Activated CD8-positive, alpha-beta memory T cell treated with anti-CD3 and anti-CD28 coated beads, Interleukin-2, amount 10 ng/mL, durations not matched to agents 7 days and 5 days (primary cell): Measurements from ENCODE around the gene SIX3. TPM values are rescaled to one million over a fixed set of nuclear protein-coding genes. Genes with fewer than 3 reads are reported as not detected.

Source experiments
- ATAC-seq: fragments of 150-1000 bp; cut with Tn5 transposase; one replicate; pipeline ENCODE4 v1.10.0; 2021; ENCODE audit warnings: moderate library complexity
- CTCF ChIA-PET: fragments of 350-600 bp; sonication (Branson Sonifier 250); formaldehyde crosslinking; loops from one replicate; lab custom pipeline; 2021; ENCODE audit warnings: antibody characterized with exemption; lab: Charles Lee
- DNase-seq: peaks from one replicate; pipeline ENCODE4 v3.0.0-alpha.2; 2020
- H3K27ac Mint-ChIP-seq: one replicate; pipeline ENCODE4 v1.8.0; 2021; ENCODE audit warnings: mild to moderate bottlenecking, mixed read lengths
- H3K27me3 Mint-ChIP-seq: one replicate; pipeline ENCODE4 v1.8.0; 2021; ENCODE audit warnings: mixed read lengths
- H3K36me3 Mint-ChIP-seq: one replicate; pipeline ENCODE4 v1.8.0; 2021; ENCODE audit warnings: mild to moderate bottlenecking, mixed read lengths
- H3K4me1 Mint-ChIP-seq: one replicate; pipeline ENCODE4 v1.8.0; 2021; ENCODE audit warnings: mixed read lengths
- H3K4me3 Mint-ChIP-seq: one replicate; pipeline ENCODE4 v1.8.0; 2021; ENCODE audit warnings: mild to moderate bottlenecking, moderate library complexity, mixed read lengths
- H3K9me3 Mint-ChIP-seq: one replicate; pipeline ENCODE4 v1.8.0; 2022; ENCODE audit warnings: low read depth, mixed read lengths
- total RNA-seq, 2 experiments: library from RNA; stranded (reverse); gene quantifications; one replicate each; pipeline ENCODE4 v1.2.3, GENCODE V29; 2021

SIX3 gene
- total RNA-seq, 2 experiments from 2014 or later = 0.21 TPM; not detected in 1

GRCh38 chr2:44934038-44934982 lies 7.2 kb upstream of the SIX3 start:
- ATAC-seq (no peak), DNase-seq (no peak)
- no peak overlapping the region for H3K4me3 Mint-ChIP-seq
- H3K36me3 Mint-ChIP-seq = peaks cover 5% of the 10 kb centered on the region
- H3K27ac Mint-ChIP-seq = no peak overlapping the region
- CTCF ChIA-PET = no interaction called here
- H3K4me1 Mint-ChIP-seq = peaks cover 23% of the 10 kb centered on the region
- H3K27me3 Mint-ChIP-seq = peaks cover 84% of the 10 kb centered on the region
- H3K9me3 Mint-ChIP-seq = no peaks in the 10 kb centered on the region

GRCh38 chr2:44934983-44935728 lies 6.3 kb upstream of the SIX3 start:
- Mint-ChIP-seq H3K9me3 (no peaks in the 10 kb centered on the region), H3K27ac (no peak overlapping the region), H3K36me3 (peaks cover 4% of the 10 kb centered on the region), H3K27me3 (peaks cover 86% of the 10 kb centered on the region), H3K4me1 (peaks cover 20% of the 10 kb centered on the region), H3K4me3 (peak overlapping the region; percentile 33)
- DNase-seq (no peak), ATAC-seq (no peak)
- CTCF ChIA-PET = no interaction called here

GRCh38 chr2:44935729-44936098 lies 5.8 kb upstream of the SIX3 start:
- Mint-ChIP-seq H3K27me3 (peaks cover 85% of the 10 kb centered on the region), H3K36me3 (no peaks in the 10 kb centered on the region), H3K4me1 (peaks cover 15% of the 10 kb centered on the region), H3K4me3 (no peak overlapping the region), H3K27ac (no peak overlapping the region), H3K9me3 (no peaks in the 10 kb centered on the region)
- CTCF ChIA-PET = interaction anchor here (0.9 kb wide), 1 partner anchor 456 kb away, joined by 3 read pairs; no protein-coding TSS in a partner anchor
- ATAC-seq (no peak), DNase-seq (no peak)

DNA sequence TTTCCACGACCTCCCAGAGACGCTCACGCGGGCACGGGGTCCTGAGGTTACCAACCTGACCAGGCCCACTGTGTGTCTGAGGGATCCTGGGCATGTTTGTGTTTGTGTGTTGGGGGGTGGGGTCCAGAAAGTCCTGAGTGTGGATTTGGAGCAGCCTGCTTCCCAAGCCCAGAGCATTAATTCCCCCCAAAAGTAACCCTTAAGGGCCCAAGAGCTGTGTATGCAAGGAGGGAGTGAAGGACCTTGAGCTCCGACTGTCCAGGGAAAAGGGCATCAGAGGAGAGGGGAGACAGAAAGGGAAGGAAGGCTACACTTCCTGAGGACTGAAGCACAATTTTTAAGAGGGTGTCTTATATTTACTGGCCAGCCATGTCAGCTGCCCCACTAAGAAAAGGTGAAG lies 5.2 kb upstream of the SIX3 start:
- H3K4me1 Mint-ChIP-seq = peaks cover 12% of the 10 kb centered on the region
- no peak for ATAC-seq
- no peak overlapping the region for H3K27ac Mint-ChIP-seq
- CTCF ChIA-PET = interaction anchor here (0.9 kb wide), 1 partner anchor 457 kb away, joined by 3 read pairs; no protein-coding TSS in a partner anchor
- peaks cover 85% of the 10 kb centered on the region for H3K27me3 Mint-ChIP-seq
- no peak overlapping the region for H3K4me3 Mint-ChIP-seq
- no peaks in the 10 kb centered on the region for H3K9me3 Mint-ChIP-seq
- H3K36me3 Mint-ChIP-seq = no peaks in the 10 kb centered on the region
- DNase-seq = no peak

DNA sequence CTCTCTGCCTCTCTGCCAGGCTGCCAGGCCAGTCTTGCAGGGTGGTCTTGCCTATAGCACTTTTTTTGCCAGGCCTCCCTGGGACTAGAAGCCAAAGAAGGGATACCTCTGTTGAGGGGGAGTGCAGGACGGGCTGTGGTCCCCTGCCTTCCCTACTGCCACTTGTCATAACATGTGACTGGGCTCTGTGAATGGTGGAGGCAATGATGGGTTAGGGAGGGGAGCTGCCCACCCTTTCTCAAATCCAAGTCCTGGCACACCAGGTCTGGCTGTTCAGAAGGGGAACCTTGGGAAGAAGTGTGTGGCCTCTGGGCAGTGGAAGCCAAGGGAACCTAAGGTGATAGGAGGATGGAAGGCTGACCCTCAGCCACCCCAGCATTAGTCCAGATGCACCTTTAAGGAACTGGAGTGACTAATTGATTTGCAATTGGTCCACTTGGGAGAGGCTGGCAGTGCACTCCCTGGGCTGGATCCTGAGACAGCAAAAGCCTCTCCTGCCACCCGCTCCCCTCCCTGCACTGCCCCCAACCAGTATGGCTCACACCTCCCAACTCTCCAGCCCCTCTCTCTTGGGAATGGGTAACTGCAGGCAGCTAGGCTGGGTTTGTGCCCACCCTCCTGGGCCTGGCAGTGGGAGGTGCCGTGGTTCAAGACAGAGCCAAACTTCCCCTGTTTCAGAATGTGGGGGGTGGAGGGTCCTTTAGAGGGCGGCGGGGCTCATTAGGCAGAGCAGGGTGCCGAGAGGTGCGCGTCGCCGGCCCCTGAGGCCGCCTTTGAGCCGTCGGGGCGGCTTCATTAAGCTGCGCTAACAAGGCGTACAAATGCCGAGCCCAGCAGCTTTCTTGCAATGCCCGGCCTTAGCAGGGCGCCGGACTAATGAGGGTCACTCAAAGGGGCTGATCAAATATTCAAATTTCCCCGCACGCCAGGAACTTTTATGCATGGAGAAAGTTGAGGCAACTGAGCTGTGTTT lies 4.5 kb upstream of the SIX3 start:
- peaks cover 4% of the 10 kb centered on the region for H3K36me3 Mint-ChIP-seq
- DNase-seq = no peak
- no peak overlapping the region for H3K27ac Mint-ChIP-seq
- H3K4me1 Mint-ChIP-seq = peaks cover 18% of the 10 kb centered on the region
- peaks cover 85% of the 10 kb centered on the region for H3K27me3 Mint-ChIP-seq
- no peak overlapping the region for H3K4me3 Mint-ChIP-seq
- no peak for ATAC-seq
- CTCF ChIA-PET = interaction anchor here (1.0 to 1.1 kb wide), 2 partner anchors 19 to 457 kb away, joined by 3 read pairs; no protein-coding TSS in a partner anchor
- H3K9me3 Mint-ChIP-seq = no peaks in the 10 kb centered on the region

DNA sequence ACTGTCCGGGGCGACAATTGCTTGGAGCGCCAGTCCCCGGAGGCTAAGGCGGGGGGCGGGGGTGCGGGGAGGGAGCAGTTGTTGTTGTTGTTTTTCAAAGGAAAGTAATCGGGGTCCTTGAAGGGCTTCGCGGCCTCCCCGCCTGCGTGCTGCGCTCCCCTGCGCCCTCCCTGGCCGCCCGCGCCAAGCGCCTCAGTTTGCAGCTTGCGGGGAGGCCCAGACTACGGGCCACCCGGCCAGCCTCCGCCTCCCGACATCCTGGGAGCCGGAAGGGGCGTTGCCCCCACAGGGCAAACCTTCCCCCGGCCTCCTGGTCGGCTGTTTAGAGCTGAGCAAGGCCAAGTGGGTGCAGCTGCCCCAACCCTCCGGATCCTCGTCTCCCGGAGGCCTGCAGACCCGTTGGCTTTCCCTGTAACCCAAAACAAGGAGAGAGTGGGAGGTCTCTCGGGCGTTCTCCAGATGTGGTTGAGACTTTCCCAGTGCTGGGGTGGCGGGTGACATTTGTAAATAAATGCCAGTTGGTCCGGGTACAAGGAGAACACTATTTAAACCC lies 3.7 kb upstream of the SIX3 start:
- H3K27ac Mint-ChIP-seq = no peak overlapping the region
- ATAC-seq (peak; percentile 32), DNase-seq (no peak)
- H3K4me1 Mint-ChIP-seq = peaks cover 22% of the 10 kb centered on the region
- H3K4me3 Mint-ChIP-seq = no peak overlapping the region
- peaks cover 84% of the 10 kb centered on the region for H3K27me3 Mint-ChIP-seq
- H3K9me3 Mint-ChIP-seq = no peaks in the 10 kb centered on the region
- CTCF ChIA-PET = interaction anchor here (1.0 to 1.1 kb wide), 2 partner anchors 18 to 458 kb away, joined by 3 read pairs; no protein-coding TSS in a partner anchor
- peaks cover 4% of the 10 kb centered on the region for H3K36me3 Mint-ChIP-seq

- H3K4me3 Mint-ChIP-seq = no peak overlapping the region
- CTCF ChIA-PET = interaction anchor here (1.1 kb wide), 1 partner anchor 459 kb away, joined by 3 read pairs; no protein-coding TSS in a partner anchor
- H3K27me3 Mint-ChIP-seq = peaks cover 84% of the 10 kb centered on the region
- H3K27ac Mint-ChIP-seq = no peak overlapping the region
- peaks cover 29% of the 10 kb centered on the region for H3K4me1 Mint-ChIP-seq
- ATAC-seq (no peak), DNase-seq (no peak)
- H3K36me3 Mint-ChIP-seq = peaks cover 5% of the 10 kb centered on the region
- H3K9me3 Mint-ChIP-seq = no peaks in the 10 kb centered on the region
These were observed 3.0 kb upstream of the SIX3 start for GRCh38 chr2:44938287-44939105.

DNA sequence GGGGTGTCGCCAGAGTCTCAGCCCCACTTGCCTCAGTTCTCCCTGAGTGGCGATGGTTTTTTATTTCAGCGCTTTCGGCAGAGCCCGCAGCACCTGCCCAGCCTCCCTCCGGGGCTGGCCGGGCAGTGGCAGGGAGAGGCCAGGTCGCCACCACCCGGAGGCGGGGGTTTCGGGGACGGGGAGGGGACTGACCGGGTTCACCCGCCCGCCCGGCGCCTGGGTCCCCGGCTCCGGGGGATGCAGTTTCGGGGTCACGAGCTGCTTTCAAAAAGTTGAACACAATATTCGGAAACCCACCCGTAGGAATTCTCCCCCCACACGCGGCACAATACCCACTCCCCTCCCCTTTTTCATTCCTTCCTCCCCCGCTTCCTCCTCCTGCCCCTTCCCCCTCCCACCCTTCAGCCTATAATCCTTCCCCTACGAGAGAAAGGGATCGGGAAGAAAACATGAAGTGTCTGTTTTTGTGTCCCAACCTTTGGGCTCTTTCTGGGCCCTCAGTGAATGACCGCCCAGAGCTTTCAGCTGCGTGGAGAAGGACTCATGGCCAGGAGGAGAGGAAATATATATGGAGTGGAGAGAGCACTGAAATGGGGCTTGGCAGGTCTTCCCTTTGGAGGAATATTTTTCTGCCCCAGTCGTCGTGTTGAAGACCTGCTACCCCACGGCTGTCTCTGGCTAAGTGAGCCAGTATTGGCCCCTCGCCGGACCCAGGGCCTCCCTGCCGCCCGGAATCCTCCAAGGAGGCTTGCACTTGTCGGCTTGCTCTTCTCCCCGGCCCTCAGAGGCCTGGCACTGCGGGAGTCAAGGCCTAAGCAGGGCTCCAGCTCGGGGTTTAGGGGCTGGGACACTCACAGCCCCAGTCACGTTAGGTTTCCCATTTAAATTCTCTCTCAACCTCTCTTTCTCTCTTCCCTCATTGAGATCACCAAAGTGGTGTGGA lies 2.1 kb upstream of the SIX3 start:
- no peak overlapping the region for H3K4me3 Mint-ChIP-seq
- peaks cover 5% of the 10 kb centered on the region for H3K36me3 Mint-ChIP-seq
- H3K4me1 Mint-ChIP-seq = peaks cover 28% of the 10 kb centered on the region
- no peaks in the 10 kb centered on the region for H3K9me3 Mint-ChIP-seq
- no peak overlapping the region for H3K27ac Mint-ChIP-seq
- ATAC-seq (no peak), DNase-seq (no peak)
- H3K27me3 Mint-ChIP-seq = peaks cover 85% of the 10 kb centered on the region
- CTCF ChIA-PET = interaction anchor here (0.6 to 1.5 kb wide), 3 partner anchors 15 to 951 kb away, joined by 3 read pairs; no protein-coding TSS in a partner anchor

DNA sequence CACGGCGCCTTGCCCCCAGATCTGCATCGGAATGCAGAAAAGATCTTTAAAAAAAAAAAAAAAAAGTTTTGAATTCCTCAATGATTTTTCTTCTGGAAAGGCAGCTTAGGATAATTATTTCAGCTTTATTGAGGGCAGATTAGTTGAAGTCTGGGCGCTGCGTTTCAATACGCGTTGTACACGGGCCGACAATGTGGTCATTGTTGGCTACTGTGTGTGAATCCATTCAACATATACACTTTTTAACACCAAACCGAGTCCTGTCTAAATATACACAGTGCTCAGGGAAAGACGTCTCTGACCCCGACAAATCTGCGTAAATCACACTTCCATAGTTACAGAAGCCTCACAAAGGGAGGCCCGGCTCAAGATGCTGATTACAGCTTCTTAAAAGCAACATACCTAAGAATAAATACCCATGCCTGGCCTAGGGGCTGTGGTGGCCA lies 1.4 kb upstream of the SIX3 start:
- Mint-ChIP-seq H3K4me3 (no peak overlapping the region), H3K9me3 (no peaks in the 10 kb centered on the region), H3K36me3 (peaks cover 5% of the 10 kb centered on the region), H3K27ac (no peak overlapping the region), H3K27me3 (peaks cover 85% of the 10 kb centered on the region), H3K4me1 (peaks cover 33% of the 10 kb centered on the region)
- DNase-seq (no peak), ATAC-seq (no peak)
- CTCF ChIA-PET = interaction anchor here (0.6 to 1.5 kb wide), 4 partner anchors 8 to 950 kb away, joined by 3 read pairs; no protein-coding TSS in a partner anchor

DNA sequence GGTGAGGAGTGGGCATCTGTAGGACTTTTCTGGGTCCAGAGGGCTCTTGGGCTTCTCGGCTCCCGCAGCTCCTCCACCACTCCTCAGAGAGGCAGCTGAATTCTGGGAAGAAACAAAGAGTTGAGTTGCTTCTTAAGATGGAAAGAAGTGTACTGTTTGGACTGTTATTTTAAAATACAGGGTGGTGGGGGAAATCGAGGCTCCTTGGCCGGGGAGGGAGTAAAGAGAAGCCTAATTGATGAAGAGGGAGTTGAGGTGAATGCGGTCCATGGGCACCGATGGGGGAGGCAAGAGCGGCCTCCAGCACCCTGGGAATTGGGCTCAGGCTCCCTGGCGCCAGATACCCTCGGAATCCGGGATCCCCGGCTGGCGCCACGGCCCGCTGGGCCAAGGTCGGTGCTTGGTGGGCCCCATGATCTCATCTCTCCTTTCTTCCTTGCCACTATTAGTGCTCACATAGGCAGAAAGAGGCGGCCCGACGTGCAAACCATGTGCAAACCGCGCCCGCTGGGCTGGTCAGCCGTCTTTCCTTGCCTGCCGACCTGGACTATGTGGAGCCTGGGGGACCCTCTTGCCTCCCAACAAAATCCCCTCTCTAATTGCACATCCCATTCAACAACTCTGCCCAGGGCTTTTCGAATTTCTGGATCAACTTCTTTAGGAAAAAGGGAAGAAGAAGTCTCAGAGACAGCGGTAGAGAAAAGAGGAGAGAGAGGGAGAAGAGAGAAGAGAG lies 604 bp upstream of the SIX3 start:
- Mint-ChIP-seq H3K36me3 (peaks cover 7% of the 10 kb centered on the region), H3K4me3 (peak overlapping the region; percentile 79), H3K27ac (no peak overlapping the region), H3K9me3 (no peaks in the 10 kb centered on the region), H3K4me1 (peaks cover 31% of the 10 kb centered on the region), H3K27me3 (peaks cover 87% of the 10 kb centered on the region)
- ATAC-seq = no peak
- DNase-seq = no peak
- CTCF ChIA-PET = interaction anchor here (0.8 to 1.5 kb wide), 2 partner anchors 9 to 17 kb away, joined by 3 read pairs; no protein-coding TSS in a partner anchor
